ENCODE measurements around the gene SERPINA9.

DNA sequence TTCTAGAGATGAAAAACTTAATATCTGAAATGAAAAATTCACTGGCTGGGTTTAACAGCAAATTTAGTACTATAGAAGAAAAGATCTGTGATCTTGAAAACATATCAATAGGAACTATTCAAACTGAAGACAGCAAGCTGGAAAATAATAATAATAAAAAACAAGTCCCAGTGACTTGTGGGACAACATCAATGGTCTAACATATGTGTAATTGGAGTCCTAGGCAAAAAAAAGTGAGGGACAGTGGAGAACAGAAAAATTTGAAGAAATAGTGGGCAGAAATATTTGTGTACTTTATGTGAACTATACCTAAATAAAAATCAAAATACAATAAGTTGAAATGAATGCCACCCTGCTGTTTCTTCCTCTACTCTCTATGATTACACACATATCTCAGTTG lies 2.4 kb upstream of the SERPINA9 start:
- no peak for TF ChIP-seq POLR2A (IDR thresholded peaks at IDR 0.05; ENCODE audit: extremely low read depth, insufficient read length)
- TF ChIP-seq, protein P1, sequence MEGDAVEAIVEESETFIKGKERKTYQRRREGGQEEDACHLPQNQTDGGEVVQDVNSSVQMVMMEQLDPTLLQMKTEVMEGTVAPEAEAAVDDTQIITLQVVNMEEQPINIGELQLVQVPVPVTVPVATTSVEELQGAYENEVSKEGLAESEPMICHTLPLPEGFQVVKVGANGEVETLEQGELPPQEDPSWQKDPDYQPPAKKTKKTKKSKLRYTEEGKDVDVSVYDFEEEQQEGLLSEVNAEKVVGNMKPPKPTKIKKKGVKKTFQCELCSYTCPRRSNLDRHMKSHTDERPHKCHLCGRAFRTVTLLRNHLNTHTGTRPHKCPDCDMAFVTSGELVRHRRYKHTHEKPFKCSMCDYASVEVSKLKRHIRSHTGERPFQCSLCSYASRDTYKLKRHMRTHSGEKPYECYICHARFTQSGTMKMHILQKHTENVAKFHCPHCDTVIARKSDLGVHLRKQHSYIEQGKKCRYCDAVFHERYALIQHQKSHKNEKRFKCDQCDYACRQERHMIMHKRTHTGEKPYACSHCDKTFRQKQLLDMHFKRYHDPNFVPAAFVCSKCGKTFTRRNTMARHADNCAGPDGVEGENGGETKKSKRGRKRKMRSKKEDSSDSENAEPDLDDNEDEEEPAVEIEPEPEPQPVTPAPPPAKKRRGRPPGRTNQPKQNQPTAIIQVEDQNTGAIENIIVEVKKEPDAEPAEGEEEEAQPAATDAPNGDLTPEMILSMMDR (IDR thresholded peaks at IDR 0.05; ENCODE audit: low read depth, low read length): no peak
- TF ChIP-seq, protein P2, sequence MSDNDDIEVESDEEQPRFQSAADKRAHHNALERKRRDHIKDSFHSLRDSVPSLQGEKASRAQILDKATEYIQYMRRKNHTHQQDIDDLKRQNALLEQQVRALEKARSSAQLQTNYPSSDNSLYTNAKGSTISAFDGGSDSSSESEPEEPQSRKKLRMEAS (IDR thresholded peaks at IDR 0.05; ENCODE audit: low read depth, low read length): no peak
